Mesodermal cell (in vitro differentiated cells): ENCODE results near the gene PRKAR2B.

Experiments used
- H3K27ac ChIP-seq: 2 replicates; pipeline ENCODE4 v1.7.0; 2013; ENCODE audit warnings: mild to moderate bottlenecking, low read depth, low read length, moderate library complexity; ENCODE audit not compliant: severe bottlenecking
- H3K36me3 ChIP-seq: 2 replicates; pipeline ENCODE4 v1.7.1; 2013; ENCODE audit warnings: mild to moderate bottlenecking, low read length, moderate library complexity; ENCODE audit not compliant: control insufficient read depth, insufficient read depth
- H3K4me1 ChIP-seq: one replicate; pipeline ENCODE4 v1.7.1; 2013; ENCODE audit warnings: mild to moderate bottlenecking, low read length; ENCODE audit not compliant: insufficient read depth, control insufficient read depth, poor library complexity, severe bottlenecking
- H3K4me3 ChIP-seq: 2 replicates; pipeline ENCODE4 v1.7.0; 2013; ENCODE audit warnings: low read length, control low read depth, mild to moderate bottlenecking; ENCODE audit not compliant: insufficient read depth, poor library complexity, severe bottlenecking; ENCODE audit errors: extremely low read depth
- H3K9me3 ChIP-seq: 2 replicates; pipeline ENCODE4 v1.7.1; 2013; ENCODE audit warnings: mild to moderate bottlenecking, low read length, moderate library complexity; ENCODE audit not compliant: control insufficient read depth
- WGBS, 2 experiments: methylation state at CpG; one replicate each; pipeline ENCODE4 v1.1.5; 2013; ENCODE audit warnings: missing lambda C conversion rate in 2 of 2; ENCODE audit not compliant: insufficient coverage in 2 of 2; 5-methylcytosine and 5-hydroxymethylcytosine counted together

The PRKAR2B gene

DNA sequence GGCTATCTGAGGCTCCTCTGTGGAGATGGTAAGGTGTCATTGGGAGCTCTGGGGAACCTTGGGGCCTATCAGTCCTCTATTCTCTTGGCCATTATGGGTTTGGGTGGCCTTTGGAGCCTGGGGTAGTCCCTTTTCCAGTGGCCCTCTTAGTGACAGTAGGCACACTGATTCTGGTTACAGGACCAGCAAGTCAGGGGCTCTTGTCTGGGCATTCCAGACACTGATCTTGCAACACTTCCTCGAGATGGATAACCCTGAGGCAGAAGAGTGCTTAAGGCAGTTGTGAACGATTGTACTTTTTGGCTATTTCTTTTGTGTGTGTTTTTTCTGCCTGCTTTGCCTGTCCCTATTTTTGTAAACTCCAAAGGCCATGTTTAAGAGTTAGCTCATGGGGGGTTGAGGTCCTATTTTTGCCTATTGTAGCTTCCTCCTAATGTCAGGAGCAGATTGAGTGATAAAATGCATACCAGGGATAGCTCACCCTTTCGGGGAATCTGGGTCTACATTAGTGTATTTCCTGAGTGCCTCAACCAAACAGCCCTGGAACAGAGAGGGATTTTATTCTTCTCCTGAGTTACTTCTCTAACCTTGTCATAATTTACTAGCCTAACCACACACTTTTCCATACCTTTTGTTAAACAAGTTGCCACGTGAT, 61.2 kb downstream of the PRKAR2B start:
- no peaks in the 10 kb centered on the region for H3K9me3 ChIP-seq
- no peaks in the 10 kb centered on the region for H3K36me3 ChIP-seq
- 84 to 92% methylated on average over 4 of the region's 4 CpGs for WGBS, 2 experiments
- peaks cover 40% of the 10 kb centered on the region for H3K4me1 ChIP-seq
- H3K4me3 ChIP-seq = no peak overlapping the region
- H3K27ac ChIP-seq = peak overlapping the region; percentile 66

DNA sequence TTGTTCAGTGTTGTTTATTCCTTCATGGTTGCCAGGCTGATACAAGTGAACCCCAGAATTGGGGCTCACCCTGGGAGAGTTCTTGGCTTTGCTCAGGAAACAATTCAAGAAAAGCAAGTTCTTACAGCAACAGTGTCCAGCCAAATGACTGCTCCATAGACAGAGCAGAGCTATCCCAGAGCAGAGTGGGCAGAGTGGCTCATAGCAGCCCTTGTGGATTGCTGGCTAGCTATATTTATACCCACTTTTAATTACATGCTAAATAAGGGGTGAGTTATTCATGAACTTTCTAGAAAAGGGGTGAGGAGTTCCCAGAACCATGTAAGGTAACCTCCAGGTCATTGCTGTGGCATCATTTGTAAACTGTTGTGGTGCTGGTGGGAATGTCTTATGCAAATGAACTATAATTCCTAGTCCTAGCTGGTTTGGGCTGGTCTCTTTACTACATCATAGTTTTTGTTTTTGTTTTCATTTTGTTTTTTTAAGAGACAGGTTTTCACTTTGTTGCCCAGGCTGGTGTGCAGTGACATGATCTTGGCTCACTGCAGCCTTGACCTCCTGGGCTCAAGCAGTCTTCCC, 64.4 kb downstream of the PRKAR2B start:
- Histone ChIP-seq H3K4me3 (no peak overlapping the region), H3K9me3 (no peaks in the 10 kb centered on the region), H3K27ac (no peak overlapping the region), H3K36me3 (no peaks in the 10 kb centered on the region), H3K4me1 (peaks cover 24% of the 10 kb centered on the region)

DNA sequence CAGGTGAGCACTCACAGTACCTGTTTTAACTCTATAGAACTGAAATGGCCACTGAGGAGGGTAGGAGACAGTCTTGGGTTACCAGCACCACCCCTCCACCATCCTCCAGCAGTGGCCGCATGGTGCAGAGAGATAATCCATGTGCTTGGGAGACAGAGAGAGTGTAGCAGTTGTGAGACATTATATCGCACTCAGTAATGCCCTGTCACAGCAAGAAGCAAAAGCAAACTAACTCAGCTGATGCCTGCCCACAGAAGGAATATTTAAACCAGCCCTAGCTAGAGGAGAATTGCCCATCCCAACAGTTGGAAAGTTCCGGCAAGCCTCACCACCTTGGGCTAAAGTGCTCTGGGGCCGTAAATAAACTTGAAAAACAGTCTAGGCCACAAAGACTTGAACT, 65.5 kb downstream of the PRKAR2B start:
- WGBS, 2 experiments = 92 to 95% methylated on average over 2 to 3 of the region's 4 CpGs
- no peaks in the 10 kb centered on the region for H3K36me3 ChIP-seq
- no peaks in the 10 kb centered on the region for H3K9me3 ChIP-seq
- H3K4me3 ChIP-seq = no peak overlapping the region
- peaks cover 13% of the 10 kb centered on the region for H3K4me1 ChIP-seq
- H3K27ac ChIP-seq = no peak overlapping the region

DNA sequence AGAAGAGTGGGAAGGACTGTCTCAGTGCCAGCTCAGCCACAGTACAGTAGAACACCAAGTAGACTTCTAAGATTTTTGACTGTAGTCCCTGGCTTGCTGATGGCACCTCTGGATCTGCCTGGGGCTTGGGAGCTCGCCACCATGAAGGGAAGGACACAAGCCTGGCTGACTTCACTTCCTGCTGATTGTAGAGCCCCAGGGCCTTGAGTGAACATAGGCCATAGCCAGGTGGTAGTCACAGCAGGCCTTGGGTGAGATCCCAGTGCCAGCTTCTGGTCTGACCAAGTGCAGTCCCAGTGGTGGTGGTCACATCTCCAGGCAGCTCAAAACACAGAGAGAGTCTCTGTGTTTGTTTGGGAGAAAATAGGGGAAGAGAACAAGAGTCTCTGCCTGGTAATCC, 66.7 kb downstream of the PRKAR2B start:
- WGBS, 2 experiments = 92 to 100% methylated on average over 1 of the region's 1 CpG
- H3K9me3 ChIP-seq = no peaks in the 10 kb centered on the region
- peaks cover 4% of the 10 kb centered on the region for H3K4me1 ChIP-seq
- no peak overlapping the region for H3K27ac ChIP-seq
- H3K4me3 ChIP-seq = no peak overlapping the region
- H3K36me3 ChIP-seq = no peaks in the 10 kb centered on the region

DNA sequence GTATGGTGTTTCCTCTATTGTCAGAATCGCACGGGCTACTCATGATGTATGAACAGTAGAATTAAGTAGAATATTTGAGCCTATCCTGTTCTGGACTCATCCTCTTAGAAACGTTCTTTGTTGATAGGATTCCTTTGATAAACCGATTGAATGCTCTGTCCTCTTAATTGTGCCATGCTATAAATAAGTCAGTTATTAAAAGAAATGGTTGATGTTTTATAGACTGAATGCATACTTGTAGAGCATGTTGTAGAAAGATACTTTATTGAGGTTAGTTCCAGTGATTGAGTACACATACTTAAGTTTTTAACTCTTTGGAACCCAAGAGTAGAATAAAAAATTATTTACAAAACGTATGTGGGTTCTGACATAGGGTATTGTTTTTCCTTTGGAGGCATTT, 69.4 kb downstream of the PRKAR2B start:
- no peaks in the 10 kb centered on the region for H3K36me3 ChIP-seq
- no peak overlapping the region for H3K27ac ChIP-seq
- no peaks in the 10 kb centered on the region for H3K9me3 ChIP-seq
- H3K4me1 ChIP-seq = peaks cover 9% of the 10 kb centered on the region
- WGBS, 2 experiments = 94 to 95% methylated on average over 2 to 3 of the region's 5 CpGs
- no peak overlapping the region for H3K4me3 ChIP-seq

DNA sequence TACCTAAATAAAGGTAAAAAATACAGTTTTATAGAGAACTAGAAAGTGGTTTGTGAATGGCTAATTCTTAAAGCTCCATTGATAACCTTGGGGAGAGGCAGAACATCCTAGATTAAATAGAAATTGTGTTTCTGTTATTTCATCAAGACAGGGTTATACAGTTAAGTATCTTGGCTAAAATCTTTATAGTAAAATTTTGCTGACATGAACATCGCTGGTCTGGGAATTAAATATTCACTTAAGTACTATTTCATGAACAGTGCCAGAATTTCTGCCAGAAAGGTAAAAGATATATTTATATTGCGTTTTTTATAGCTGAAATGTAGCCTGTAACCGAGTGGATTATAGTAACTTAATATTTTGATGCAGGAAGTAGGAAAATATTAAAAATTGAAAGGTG, 70.6 kb downstream of the PRKAR2B start:
- Histone ChIP-seq H3K9me3 (no peaks in the 10 kb centered on the region), H3K4me1 (peaks cover 9% of the 10 kb centered on the region), H3K36me3 (no peaks in the 10 kb centered on the region), H3K4me3 (no peak overlapping the region), H3K27ac (no peak overlapping the region)
- WGBS, 2 experiments = 81 to 100% methylated on average over 2 of the region's 3 CpGs

DNA sequence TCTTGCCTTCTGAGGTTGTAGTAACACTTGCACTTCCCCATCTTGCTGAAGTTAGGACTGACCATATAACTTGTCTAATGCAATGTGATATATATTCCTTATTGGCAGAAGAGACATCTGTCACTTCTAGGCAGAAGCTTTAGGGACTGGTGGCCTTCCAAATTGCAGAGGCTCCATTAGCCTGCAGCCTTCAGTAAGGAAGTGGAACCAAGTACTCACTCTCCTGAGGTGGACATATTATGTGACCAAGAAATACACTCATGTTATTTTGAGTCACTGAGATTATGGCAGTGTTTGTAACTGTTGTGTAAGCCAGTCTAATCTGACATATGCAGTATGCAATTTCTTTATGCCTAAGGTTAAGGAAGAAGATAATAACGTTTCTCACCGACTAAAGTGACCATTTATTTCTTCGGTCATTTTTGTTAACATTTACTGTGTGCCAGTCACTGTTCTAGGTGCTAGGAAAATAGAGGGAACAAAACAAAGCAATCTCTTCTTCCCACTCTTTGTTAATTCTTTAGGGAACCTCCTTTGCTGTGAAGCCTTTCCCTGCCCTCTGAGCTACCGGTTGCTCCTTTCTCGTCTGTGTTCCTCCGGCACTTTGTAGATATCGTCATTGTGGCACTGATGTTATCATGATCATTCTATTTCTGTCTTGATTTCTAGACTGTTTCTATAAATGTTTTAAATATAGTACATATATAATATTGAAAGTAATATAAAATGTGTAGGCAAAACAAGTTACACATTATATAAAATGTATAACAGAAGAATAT, 71.4 kb downstream of the PRKAR2B start:
- Histone ChIP-seq H3K36me3 (no peaks in the 10 kb centered on the region), H3K4me3 (no peak overlapping the region), H3K27ac (no peak overlapping the region), H3K4me1 (peaks cover 9% of the 10 kb centered on the region), H3K9me3 (no peaks in the 10 kb centered on the region)
- WGBS, 2 experiments = 75 to 100% methylated on average over 2 to 4 of the region's 7 CpGs

DNA sequence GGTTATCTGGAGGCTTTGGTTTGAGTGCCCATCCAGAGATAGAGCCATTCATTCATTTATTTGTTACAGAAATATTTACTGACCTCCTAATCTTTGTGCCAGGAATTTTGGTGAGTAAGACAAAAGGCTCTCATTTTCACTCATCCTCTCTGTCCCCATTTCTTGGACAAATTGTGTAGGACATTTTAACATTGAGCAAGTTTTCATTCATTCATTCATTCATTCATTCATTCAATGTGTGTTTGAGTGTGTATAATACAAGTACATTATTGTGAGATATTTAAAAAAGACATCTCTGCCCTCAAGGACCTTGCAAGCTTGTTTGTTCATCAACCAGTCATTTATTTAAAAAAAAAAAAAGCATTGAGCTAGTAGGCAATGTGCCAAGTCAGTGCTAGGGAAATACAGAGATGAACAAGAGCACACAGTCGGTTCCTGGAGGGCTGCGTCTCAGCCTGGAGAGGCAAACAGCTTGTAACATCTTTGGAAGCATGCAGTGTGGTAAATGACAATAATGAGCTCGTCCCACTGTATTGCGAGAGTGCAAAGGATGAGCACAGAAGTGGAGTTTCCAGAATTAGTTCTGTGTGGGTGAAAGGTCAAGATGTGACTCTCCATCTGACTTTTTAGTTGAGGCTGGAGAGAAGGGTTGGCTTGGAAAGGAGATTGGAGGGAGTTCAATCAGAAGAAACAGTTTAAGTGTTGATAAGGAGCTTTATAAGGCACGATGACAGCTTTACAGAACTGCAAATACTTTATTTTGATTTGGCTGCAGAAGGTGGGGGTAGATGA, 73.8 kb downstream of the PRKAR2B start:
- WGBS, 2 experiments = 82 to 98% methylated on average over 4 of the region's 5 CpGs
- no peaks in the 10 kb centered on the region for H3K36me3 ChIP-seq
- H3K27ac ChIP-seq = no peak overlapping the region
- H3K9me3 ChIP-seq = no peaks in the 10 kb centered on the region
- H3K4me3 ChIP-seq = no peak overlapping the region
- peaks cover 9% of the 10 kb centered on the region for H3K4me1 ChIP-seq

DNA sequence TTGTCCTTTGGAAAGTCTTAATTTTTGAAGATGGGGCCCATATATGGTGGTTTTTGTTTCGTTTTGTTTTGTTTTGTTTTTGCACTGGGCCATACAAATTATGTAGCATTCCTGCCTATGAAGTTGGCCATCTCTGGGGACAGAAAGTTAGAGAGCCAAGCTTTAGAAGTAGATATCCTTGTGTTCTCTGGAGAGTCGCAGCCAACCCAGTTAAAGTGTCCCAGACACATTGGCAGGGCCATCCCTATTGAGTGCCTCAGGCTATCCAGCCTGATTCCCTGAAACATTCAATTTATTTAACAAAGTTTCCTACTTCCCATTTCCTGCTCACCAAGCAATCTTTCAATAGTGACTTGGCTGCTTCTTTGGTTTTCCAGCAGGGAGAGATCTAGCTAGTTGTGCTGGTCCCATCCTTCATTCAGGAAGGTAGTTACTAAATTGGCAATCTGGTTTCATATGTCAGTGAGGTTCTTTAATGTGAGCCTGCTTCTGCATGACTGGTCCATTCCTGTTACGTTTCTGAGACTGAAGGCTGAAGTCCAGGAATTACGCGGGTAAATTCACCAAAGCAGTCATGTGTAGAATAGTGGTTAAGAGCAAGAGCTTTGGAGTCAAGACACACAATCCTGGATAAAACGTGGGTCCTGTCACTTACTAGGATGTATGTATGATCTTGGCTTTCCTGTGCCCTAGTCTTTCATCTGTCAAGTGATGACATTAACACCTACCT, 75.0 kb downstream of the PRKAR2B start:
- no peaks in the 10 kb centered on the region for H3K9me3 ChIP-seq
- peaks cover 9% of the 10 kb centered on the region for H3K4me1 ChIP-seq
- 96 to 98% methylated on average over 4 to 5 of the region's 6 CpGs for WGBS, 2 experiments
- no peak overlapping the region for H3K27ac ChIP-seq
- H3K4me3 ChIP-seq = no peak overlapping the region
- H3K36me3 ChIP-seq = no peaks in the 10 kb centered on the region

DNA sequence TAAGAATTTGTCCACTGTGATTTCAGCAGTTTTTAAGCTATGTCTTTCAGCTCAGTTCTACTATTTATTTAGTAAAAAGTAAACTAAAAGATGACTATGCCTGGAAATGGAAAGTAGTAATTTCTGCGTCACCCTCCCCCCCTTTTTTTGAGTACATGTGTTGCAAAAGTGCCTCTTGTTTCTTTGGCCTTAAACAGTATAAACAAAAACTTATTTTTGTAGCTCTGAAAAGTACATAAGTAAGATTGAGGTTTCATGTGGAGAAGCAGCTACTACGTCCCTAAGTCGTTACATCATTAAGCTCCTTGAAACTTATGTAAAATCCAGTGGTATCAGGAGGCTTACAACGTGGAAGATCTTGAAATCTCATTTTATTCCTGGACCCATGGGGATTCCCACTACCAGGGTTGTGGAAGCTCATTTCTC, 78.0 kb downstream of the PRKAR2B start:
- H3K4me1 ChIP-seq = peaks cover 6% of the 10 kb centered on the region
- no peak overlapping the region for H3K27ac ChIP-seq
- no peaks in the 10 kb centered on the region for H3K36me3 ChIP-seq
- H3K9me3 ChIP-seq = no peaks in the 10 kb centered on the region
- no peak overlapping the region for H3K4me3 ChIP-seq
- 60 to 83% methylated on average over 1 of the region's 4 CpGs for WGBS, 2 experiments
